ENCODE data around the gene SLC15A1. TPM values are rescaled to one million over a fixed set of nuclear protein-coding genes. Genes with fewer than 3 reads are reported as not detected.

The SLC15A1 gene
- polyA plus RNA-seq, 1 donor (not counting 4 experiments of a cell fraction or from before 2014, with no cell fraction given) = 0.10 TPM

DNA sequence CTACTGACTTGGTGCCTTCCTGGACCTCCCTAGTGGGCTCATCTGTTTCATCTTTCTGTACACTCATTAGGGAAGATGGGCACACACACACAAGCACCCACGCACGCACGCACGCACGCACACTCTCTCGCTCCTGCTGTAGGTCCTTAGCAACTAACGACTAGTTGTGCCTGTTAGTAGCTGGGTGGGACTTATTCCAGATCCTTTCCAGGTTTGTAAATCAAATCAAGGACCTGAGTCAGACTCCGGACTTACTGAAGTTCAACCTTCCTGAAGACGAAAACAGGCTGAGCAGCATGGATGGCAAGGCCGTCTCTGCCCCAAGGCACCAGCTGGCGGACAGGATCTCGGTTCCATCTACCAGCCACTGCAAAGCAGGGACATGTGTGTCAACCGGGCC is 76.2 kb downstream of the SLC15A1 start:
- TF ChIP-seq, protein P1, sequence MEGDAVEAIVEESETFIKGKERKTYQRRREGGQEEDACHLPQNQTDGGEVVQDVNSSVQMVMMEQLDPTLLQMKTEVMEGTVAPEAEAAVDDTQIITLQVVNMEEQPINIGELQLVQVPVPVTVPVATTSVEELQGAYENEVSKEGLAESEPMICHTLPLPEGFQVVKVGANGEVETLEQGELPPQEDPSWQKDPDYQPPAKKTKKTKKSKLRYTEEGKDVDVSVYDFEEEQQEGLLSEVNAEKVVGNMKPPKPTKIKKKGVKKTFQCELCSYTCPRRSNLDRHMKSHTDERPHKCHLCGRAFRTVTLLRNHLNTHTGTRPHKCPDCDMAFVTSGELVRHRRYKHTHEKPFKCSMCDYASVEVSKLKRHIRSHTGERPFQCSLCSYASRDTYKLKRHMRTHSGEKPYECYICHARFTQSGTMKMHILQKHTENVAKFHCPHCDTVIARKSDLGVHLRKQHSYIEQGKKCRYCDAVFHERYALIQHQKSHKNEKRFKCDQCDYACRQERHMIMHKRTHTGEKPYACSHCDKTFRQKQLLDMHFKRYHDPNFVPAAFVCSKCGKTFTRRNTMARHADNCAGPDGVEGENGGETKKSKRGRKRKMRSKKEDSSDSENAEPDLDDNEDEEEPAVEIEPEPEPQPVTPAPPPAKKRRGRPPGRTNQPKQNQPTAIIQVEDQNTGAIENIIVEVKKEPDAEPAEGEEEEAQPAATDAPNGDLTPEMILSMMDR (optimal IDR thresholded peaks at IDR 0.05 in 1 of 3, IDR thresholded peaks at IDR 0.05 in 1 of 3, conservative IDR thresholded peaks at IDR 0.05 in 1 of 3; ENCODE audit: extremely low read depth in 1 of 3, insufficient read depth in 2 of 3, low read length in 3 of 3) = no peak
- TF ChIP-seq EZH2 (IDR thresholded peaks at IDR 0.05; ENCODE audit: low read length) = no peak
- Histone ChIP-seq H2AFZ (ENCODE audit: control insufficient read depth, low read length) (peak overlapping the region; percentile 87), H3K9ac (ENCODE audit: control insufficient read depth, extremely low read depth, insufficient read depth, low read length) (peak overlapping the region; percentile 40), H3K79me2 (ENCODE audit: control insufficient read depth, insufficient read depth, low read length) (no peaks in the 10 kb centered on the region), H3K4me2 (ENCODE audit: control insufficient read depth, extremely low read depth, insufficient read depth, low read depth, low read length) (peak overlapping the region; percentile 70), H4K20me1 (ENCODE audit: control insufficient read depth, extremely low read depth, insufficient read depth, low read length) (no peaks in the 10 kb centered on the region), H3K4me1 (ENCODE audit: control insufficient read depth, extremely low read depth, insufficient read depth, low read length) (peaks cover 42% of the 10 kb centered on the region), H3K9me3 (ENCODE audit: control insufficient read depth, low read depth, low read length) (no peaks in the 10 kb centered on the region), H3K27ac (ENCODE audit: control insufficient read depth, insufficient read depth, low read length) (no peak overlapping the region), H3K36me3 (ENCODE audit: control insufficient read depth in 2 of 2, extremely low read depth in 1 of 2, insufficient read depth in 2 of 2, low read length in 2 of 2) (no peaks in the 10 kb centered on the region), H3K4me3 (ENCODE audit: control insufficient read depth in 2 of 3, extremely low read depth in 1 of 3, insufficient read depth in 2 of 3, low read depth in 1 of 3, low read length in 3 of 3) (peak overlapping the region in 1 of 3 experiments; percentile 41), H3K27me3 (ENCODE audit: control insufficient read depth, extremely low read depth, insufficient read depth, low read length) (no peaks in the 10 kb centered on the region), H3K9me1 (ENCODE audit: control insufficient read depth, extremely low read depth, insufficient read depth, low read length) (no peaks in the 10 kb centered on the region)
- DNase-seq (ENCODE audit: low read depth, low spot score) = no peak
- dilution Hi-C loops (cut with MboI; ENCODE audit: extremely low pct_ligation_motif_present, low sequenced_read_pairs) = no loop called here
- peak; percentile 52 for FAIRE-seq

DNA sequence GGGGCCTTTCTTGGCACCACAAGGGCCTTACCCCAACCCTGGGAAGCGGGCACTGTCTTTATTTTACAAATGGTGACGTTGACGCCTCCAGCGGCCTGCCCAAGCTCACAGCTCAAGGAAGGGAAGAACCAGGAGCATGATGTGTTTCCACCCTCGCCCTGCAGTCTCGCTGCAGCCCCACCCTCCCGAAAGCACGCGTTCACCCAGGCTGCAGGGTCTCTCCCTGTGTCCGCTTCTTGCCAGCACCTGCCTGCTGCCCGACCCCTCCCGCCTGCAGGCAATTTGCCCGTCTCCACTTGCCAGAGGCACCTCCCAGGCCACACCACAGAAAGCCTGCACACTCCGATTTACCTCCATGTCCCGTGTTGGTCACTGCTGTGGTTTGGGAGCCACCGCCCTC is 76.6 kb downstream of the SLC15A1 start:
- TF ChIP-seq, protein P1 (optimal IDR thresholded peaks at IDR 0.05 in 1 of 3, IDR thresholded peaks at IDR 0.05 in 1 of 3, conservative IDR thresholded peaks at IDR 0.05 in 1 of 3; ENCODE audit: extremely low read depth in 1 of 3, insufficient read depth in 2 of 3, low read length in 3 of 3) = no peak
- no peak for TF ChIP-seq EZH2 (IDR thresholded peaks at IDR 0.05; ENCODE audit: low read length)
- Histone ChIP-seq H2AFZ (ENCODE audit: control insufficient read depth, low read length) (peak overlapping the region; percentile 87), H3K9me3 (ENCODE audit: control insufficient read depth, low read depth, low read length) (no peaks in the 10 kb centered on the region), H3K9me1 (ENCODE audit: control insufficient read depth, extremely low read depth, insufficient read depth, low read length) (no peaks in the 10 kb centered on the region), H3K4me3 (ENCODE audit: control insufficient read depth in 2 of 3, extremely low read depth in 1 of 3, insufficient read depth in 2 of 3, low read depth in 1 of 3, low read length in 3 of 3) (peak overlapping the region in 1 of 3 experiments; percentile 41), H3K9ac (ENCODE audit: control insufficient read depth, extremely low read depth, insufficient read depth, low read length) (peak overlapping the region; percentile 40), H3K79me2 (ENCODE audit: control insufficient read depth, insufficient read depth, low read length) (no peaks in the 10 kb centered on the region), H3K27ac (ENCODE audit: control insufficient read depth, insufficient read depth, low read length) (no peak overlapping the region), H3K27me3 (ENCODE audit: control insufficient read depth, extremely low read depth, insufficient read depth, low read length) (no peaks in the 10 kb centered on the region), H4K20me1 (ENCODE audit: control insufficient read depth, extremely low read depth, insufficient read depth, low read length) (no peaks in the 10 kb centered on the region), H3K4me1 (ENCODE audit: control insufficient read depth, extremely low read depth, insufficient read depth, low read length) (peaks cover 42% of the 10 kb centered on the region), H3K4me2 (ENCODE audit: control insufficient read depth, extremely low read depth, insufficient read depth, low read depth, low read length) (peak overlapping the region; percentile 70), H3K36me3 (ENCODE audit: control insufficient read depth in 2 of 2, extremely low read depth in 1 of 2, insufficient read depth in 2 of 2, low read length in 2 of 2) (no peaks in the 10 kb centered on the region)
- DNase-seq (ENCODE audit: low read depth, low spot score) = no peak
- dilution Hi-C loops (cut with MboI; ENCODE audit: extremely low pct_ligation_motif_present, low sequenced_read_pairs) = no loop called here
- peak; percentile 17 for FAIRE-seq

Measured in keratinocyte (primary cell).